ENCODE measurements around the gene KLRD1.
"Not testable (repeated sequence)": the region's sequence is repeated elsewhere in the genome, so short reads cannot be mapped to it uniquely, and the experiment has no call there.

KLRD1 gene

GRCh38 chr12:10368206-10369171 lies 60.8 kb downstream of the KLRD1 start:
- no peak for DNase-seq (ENCODE audit: low read depth in 4 of 4, low spot score in 1 of 4)

- no peak for DNase-seq (ENCODE audit: low read depth in 4 of 4, low spot score in 1 of 4)
Measured at GRCh38 chr12:10369557-10370415, 62.1 kb downstream of the KLRD1 start.

GRCh38 chr12:10371893-10372535 lies 64.3 kb downstream of the KLRD1 start:
- DNase-seq (ENCODE audit: low read depth in 4 of 4, low spot score in 1 of 4): not testable (repeated sequence)

- DNase-seq (ENCODE audit: low read depth in 4 of 4, low spot score in 1 of 4): no peak
Measured at GRCh38 chr12:10372559-10372958, 64.9 kb downstream of the KLRD1 start.

GRCh38 chr12:10374624-10375018 lies 67.0 kb downstream of the KLRD1 start:
- DNase-seq (ENCODE audit: low read depth in 4 of 4, low spot score in 1 of 4): no peak

- DNase-seq (ENCODE audit: low read depth in 4 of 4, low spot score in 1 of 4): not testable (repeated sequence)
Measured at GRCh38 chr12:10378737-10379136, 71.1 kb downstream of the KLRD1 start.

All from stimulated activated CD4-positive, alpha-beta T cell treated with anti-CD3 and anti-CD28 coated beads, Interleukin-1b, Interleukin-23, amount 100 ng/mL, for 24 hours (primary cell).